HFFc6 (cell line): ENCODE results near the gene GIPC1. TPM values are rescaled to one million over a fixed set of nuclear protein-coding genes. Genes with fewer than 3 reads are reported as not detected.

ENCODE experiments used
- DNase-seq: peaks from one replicate; pipeline ENCODE4 v3.0.0-alpha.2; 2018
- H3K27ac Mint-ChIP-seq: 2 replicates; pipeline ENCODE4 v1.8.0; 2020; ENCODE audit warnings: mild to moderate bottlenecking, mixed read lengths
- H3K27me3 Mint-ChIP-seq: 2 replicates; pipeline ENCODE4 v1.8.0; 2021; ENCODE audit warnings: mild to moderate bottlenecking, moderate library complexity, mixed read lengths; ENCODE audit not compliant: insufficient read depth
- H3K36me3 Mint-ChIP-seq: 2 replicates; pipeline ENCODE4 v1.8.0; 2021; ENCODE audit warnings: low read depth, mixed read lengths
- H3K4me1 Mint-ChIP-seq: 2 replicates; pipeline ENCODE4 v1.8.0; 2020; ENCODE audit warnings: low read depth, mixed read lengths
- H3K4me3 Mint-ChIP-seq: 2 replicates; pipeline ENCODE4 v1.8.0; 2020; ENCODE audit warnings: mild to moderate bottlenecking, moderate library complexity, mixed read lengths
- H3K9me3 Mint-ChIP-seq: 2 replicates; pipeline ENCODE4 v1.8.0; 2020; ENCODE audit warnings: mild to moderate bottlenecking, mixed read lengths
- microRNA-seq: library from miRNA; unstranded; fragments of <30 nt; microRNA quantifications from one replicate; pipeline ENCODE4, GENCODE V29; 2019
- total RNA-seq, 6 experiments: library from RNA; stranded (reverse); fragmentation: NEBNext Ultra II Directional; extraction: Animal tissue kit (Norgen Biotek cat#: 25700); gene quantifications; 2 replicates in 1 of 6; 3 replicates in 5 of 6; pipeline ENCODE4 v1.2.3, GENCODE V29; 2021
- TF ChIP-seq, protein P1 (sequence below): fragments of 200-600 bp; sonication (generic); IDR thresholded peaks from 2 replicates; pipeline ENCODE4 v1.5.0; 2021; ENCODE audit warnings: antibody characterized with exemption, mild to moderate bottlenecking

The GIPC1 gene
- total RNA-seq, 6 experiments from 2014 or later, result 169 to 204 (median 181) TPM

DNA sequence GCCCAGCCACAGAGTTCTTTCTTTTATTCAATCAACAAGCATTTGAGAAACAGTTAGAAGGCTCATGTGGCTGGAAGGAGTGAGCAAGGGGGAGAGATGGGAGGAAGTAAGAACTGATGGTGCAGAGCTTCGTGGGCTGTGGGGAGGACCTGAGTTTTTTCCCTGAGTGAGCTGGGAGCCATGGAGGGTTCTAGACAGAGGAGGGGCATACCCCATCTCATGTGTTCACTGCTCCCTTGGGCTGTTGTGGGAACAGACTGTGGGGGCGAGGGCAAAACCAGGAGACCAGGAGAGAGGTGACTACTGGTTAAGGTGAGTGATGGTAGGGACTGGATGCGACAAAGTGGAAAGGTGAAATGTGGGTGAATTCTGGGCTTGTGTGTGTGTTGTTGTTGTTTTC lies 65.2 kb downstream of the GIPC1 start:
- Mint-ChIP-seq H3K9me3 (no peaks in the 10 kb centered on the region), H3K27ac (no peak overlapping the region), H3K4me1 (peaks cover 20% of the 10 kb centered on the region), H3K36me3 (no peaks in the 10 kb centered on the region), H3K4me3 (no peak overlapping the region), H3K27me3 (peaks cover 5% of the 10 kb centered on the region)
- DNase-seq, result no peak
- TF ChIP-seq, protein P1, sequence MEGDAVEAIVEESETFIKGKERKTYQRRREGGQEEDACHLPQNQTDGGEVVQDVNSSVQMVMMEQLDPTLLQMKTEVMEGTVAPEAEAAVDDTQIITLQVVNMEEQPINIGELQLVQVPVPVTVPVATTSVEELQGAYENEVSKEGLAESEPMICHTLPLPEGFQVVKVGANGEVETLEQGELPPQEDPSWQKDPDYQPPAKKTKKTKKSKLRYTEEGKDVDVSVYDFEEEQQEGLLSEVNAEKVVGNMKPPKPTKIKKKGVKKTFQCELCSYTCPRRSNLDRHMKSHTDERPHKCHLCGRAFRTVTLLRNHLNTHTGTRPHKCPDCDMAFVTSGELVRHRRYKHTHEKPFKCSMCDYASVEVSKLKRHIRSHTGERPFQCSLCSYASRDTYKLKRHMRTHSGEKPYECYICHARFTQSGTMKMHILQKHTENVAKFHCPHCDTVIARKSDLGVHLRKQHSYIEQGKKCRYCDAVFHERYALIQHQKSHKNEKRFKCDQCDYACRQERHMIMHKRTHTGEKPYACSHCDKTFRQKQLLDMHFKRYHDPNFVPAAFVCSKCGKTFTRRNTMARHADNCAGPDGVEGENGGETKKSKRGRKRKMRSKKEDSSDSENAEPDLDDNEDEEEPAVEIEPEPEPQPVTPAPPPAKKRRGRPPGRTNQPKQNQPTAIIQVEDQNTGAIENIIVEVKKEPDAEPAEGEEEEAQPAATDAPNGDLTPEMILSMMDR, result no peak

DNA sequence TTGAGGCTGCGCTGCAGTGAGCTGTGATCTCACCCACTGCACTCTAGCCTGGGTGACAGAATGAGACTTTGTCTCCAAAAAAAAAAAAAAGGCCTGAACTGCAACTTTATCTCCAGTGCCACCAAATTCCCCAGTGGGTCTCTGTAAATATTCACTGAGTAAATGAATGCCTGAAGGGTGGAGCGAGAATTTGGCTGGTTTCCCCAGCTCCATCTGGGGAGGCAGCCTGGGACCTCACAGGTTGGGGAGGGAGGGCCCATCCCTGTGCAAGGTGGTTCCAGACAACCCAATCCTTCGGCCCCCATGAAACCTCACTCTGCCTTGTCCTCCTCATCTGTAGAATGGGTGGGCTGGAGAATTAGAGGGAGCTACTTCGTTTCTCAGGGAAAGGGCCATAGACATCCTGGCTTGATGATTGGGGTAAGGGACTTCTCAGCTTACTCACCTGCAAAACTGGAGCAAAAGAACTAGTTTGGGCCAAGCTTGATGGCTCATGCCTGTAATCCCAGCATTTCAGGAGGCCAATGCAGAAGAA lies 67.0 kb downstream of the GIPC1 start:
- H3K4me1 Mint-ChIP-seq, result peaks cover 5% of the 10 kb centered on the region
- H3K9me3 Mint-ChIP-seq, result no peaks in the 10 kb centered on the region
- TF ChIP-seq, protein P1, result no peak
- H3K36me3 Mint-ChIP-seq, result no peaks in the 10 kb centered on the region
- H3K27me3 Mint-ChIP-seq, result peaks cover 5% of the 10 kb centered on the region
- no peak overlapping the region for H3K4me3 Mint-ChIP-seq
- no peak overlapping the region for H3K27ac Mint-ChIP-seq
- no peak for DNase-seq

Small RNA genes within 50 kb of the gene (microRNA-seq; reads per million reads assigned to microRNA genes)
- 2.3 reads per million for gene MIR639

Other genes starting within 250 kb of the GIPC1 start
- gene ADGRE5, start 114.7 kb downstream of the GIPC1 start, total RNA-seq, result 10 to 100 TPM; 79.7 to 91.9 (median 85.4) TPM
- 10 to 100 TPM; 52.5 to 82.7 (median 78.0) TPM for gene DDX39A, start 76.8 kb downstream of the GIPC1 start, total RNA-seq
- gene PKN1, start 62.8 kb downstream of the GIPC1 start, total RNA-seq, result 100 to 1,000 TPM; 132 to 173 (median 149) TPM
- gene PTGER1, start 20.8 kb downstream of the GIPC1 start, total RNA-seq, result 1 to 10 TPM in 2 of 6 experiments, under 1 TPM in 4; 0.41 to 4.1 (median 0.62) TPM
- 100 to 1,000 TPM in 3 of 6 experiments, 10 to 100 TPM in 3; 99.2 to 138 (median 103) TPM for gene DNAJB1, start 22.3 kb upstream of the GIPC1 start, total RNA-seq
- 100 to 1,000 TPM; 101 to 132 (median 118) TPM for gene TECR, start 33.5 kb upstream of the GIPC1 start, total RNA-seq
- 100 to 1,000 TPM; 167 to 227 (median 199) TPM for gene NDUFB7, start 75.9 kb upstream of the GIPC1 start, total RNA-seq
- gene CLEC17A, start 87.0 kb upstream of the GIPC1 start, total RNA-seq, result not detected
- gene ADGRE3, start 178.7 kb upstream of the GIPC1 start, total RNA-seq, result not detected
- gene ZNF333, start 193.9 kb upstream of the GIPC1 start, total RNA-seq, result 10 to 100 TPM in 1 of 6 experiments, 1 to 10 TPM in 5; 7.9 to 10.0 (median 9.1) TPM